Karpas-422 (cell line): ENCODE results near the gene CD109. TPM values are rescaled to one million over a fixed set of nuclear protein-coding genes. Genes with fewer than 3 reads are reported as not detected.

Experiments
- DNase-seq: peaks from one replicate; pipeline ENCODE4 v3.0.0-alpha.2; 2015
- H2AFZ ChIP-seq: fragments of 200-600 bp; sonication (generic); 2 replicates; pipeline ENCODE4 v1.6.1; 2014; ENCODE audit warnings: antibody characterized with exemption, low read length, mixed read lengths
- H3K27ac ChIP-seq: fragments of 200-600 bp; sonication (generic); 2 replicates; pipeline ENCODE4 v1.5.1; 2014; ENCODE audit warnings: mild to moderate bottlenecking, low read length, moderate library complexity
- H3K27me3 ChIP-seq: fragments of 200-600 bp; sonication (generic); 2 replicates; pipeline ENCODE4 v1.6.1; 2014; ENCODE audit warnings: low read length, mixed read lengths
- H3K36me3 ChIP-seq: fragments of 200-600 bp; sonication (generic); 2 replicates; pipeline ENCODE4 v1.6.1; 2014; ENCODE audit warnings: low read length, mixed read lengths; ENCODE audit not compliant: insufficient read depth
- H3K4me1 ChIP-seq: fragments of 200-600 bp; sonication (generic); 2 replicates; pipeline ENCODE4 v1.6.1; 2014; ENCODE audit warnings: mild to moderate bottlenecking, low read length, mixed read lengths
- H3K4me2 ChIP-seq: fragments of 200-600 bp; sonication (generic); 2 replicates; pipeline ENCODE4 v1.6.1; 2014; ENCODE audit warnings: low read length, low read depth, mild to moderate bottlenecking; ENCODE audit not compliant: poor library complexity, severe bottlenecking
- H3K4me3 ChIP-seq: fragments of 200-600 bp; sonication (generic); 2 replicates; pipeline ENCODE4 v1.5.1; 2014; ENCODE audit warnings: mild to moderate bottlenecking, antibody characterized with exemption, low read length, mixed read lengths
- H3K79me2 ChIP-seq: fragments of 200-600 bp; sonication (generic); 2 replicates; pipeline ENCODE4 v1.6.1; 2014; ENCODE audit warnings: mild to moderate bottlenecking, low read length, mixed read lengths
- H3K9ac ChIP-seq: fragments of 200-600 bp; sonication (generic); 2 replicates; pipeline ENCODE4 v1.6.0; 2014; ENCODE audit warnings: low read length
- H3K9me2 ChIP-seq: fragments of 200-600 bp; sonication (generic), shearing (Covaris generic); replicated peaks from 2 replicates; pipeline ENCODE4 v1.6.0; 2014; ENCODE audit warnings: mild to moderate bottlenecking, low read length, moderate library complexity; ENCODE audit not compliant: insufficient read depth
- H3K9me3 ChIP-seq: fragments of 300-700, 200-600 bp; sonication (generic); 2 replicates; pipeline ENCODE4 v1.6.1; 2014; ENCODE audit warnings: low read length, mixed read lengths
- H4K20me1 ChIP-seq: fragments of 200-600 bp; sonication (generic); 2 replicates; pipeline ENCODE4 v1.6.1; 2014; ENCODE audit warnings: mild to moderate bottlenecking, antibody characterized with exemption, low read length, low read depth; ENCODE audit not compliant: insufficient read depth
- total RNA-seq: library from RNA; depleted of rRNA; stranded (reverse); fragments of >200 nt; shearing (Covaris generic); gene quantifications from 2 replicates; pipeline ENCODE4 v1.2.3, GENCODE V29; 2014; ENCODE audit warnings: low replicate concordance; rRNA removed

The CD109 gene
- total RNA-seq, 1 experiment from 2014 or later, result 0.22 TPM

- no peaks in the 10 kb centered on the region for H3K27me3 ChIP-seq
- no peak overlapping the region for H3K9ac ChIP-seq
- H3K79me2 ChIP-seq, result no peaks in the 10 kb centered on the region
- H3K4me2 ChIP-seq, result no peak overlapping the region
- H3K4me1 ChIP-seq, result no peaks in the 10 kb centered on the region
- DNase-seq, result no peak
- H3K27ac ChIP-seq, result no peak overlapping the region
- no peaks in the 10 kb centered on the region for H3K9me2 ChIP-seq
- no peak overlapping the region for H2AFZ ChIP-seq
- H4K20me1 ChIP-seq, result no peaks in the 10 kb centered on the region
- H3K36me3 ChIP-seq, result no peaks in the 10 kb centered on the region
- no peak overlapping the region for H3K4me3 ChIP-seq
- no peaks in the 10 kb centered on the region for H3K9me3 ChIP-seq
These were observed 174.9 kb downstream of the CD109 start for GRCh38 chr6:73870907-73871306.

- Histone ChIP-seq H3K79me2 (no peaks in the 10 kb centered on the region), H2AFZ (no peak overlapping the region), H3K9me2 (no peaks in the 10 kb centered on the region), H3K27ac (no peak overlapping the region), H3K9me3 (no peaks in the 10 kb centered on the region), H3K9ac (no peak overlapping the region), H3K4me3 (no peak overlapping the region), H4K20me1 (no peaks in the 10 kb centered on the region), H3K4me1 (no peaks in the 10 kb centered on the region), H3K4me2 (no peak overlapping the region), H3K27me3 (no peaks in the 10 kb centered on the region), H3K36me3 (no peaks in the 10 kb centered on the region)
- no peak for DNase-seq
These were observed 177.1 kb downstream of the CD109 start for GRCh38 chr6:73873081-73873480.

Other genes with a start within 250 kb of the CD109 start
- gene CGAS, start 243.9 kb upstream of the CD109 start, total RNA-seq, result 10.7 and 12.8 TPM in 2 replicates
- gene MTO1, start 234.5 kb upstream of the CD109 start, total RNA-seq, result 42.9 and 65.9 TPM in 2 replicates
- gene EEF1A1, start 175.2 kb upstream of the CD109 start, total RNA-seq, result 10,549 and 10,623 TPM in 2 replicates
- gene SLC17A5, start 42.2 kb upstream of the CD109 start, total RNA-seq, result 6.0 and 10.1 TPM in 2 replicates